GM18526 (cell line): ENCODE measurements around the gene H2BK1.

Source experiments
- POLR2A ChIP-seq: IDR thresholded peaks from 3 replicates; pipeline ENCODE4 v1.6.1; 2011; ENCODE audit not compliant: insufficient read length; ENCODE audit errors: extremely low read depth

Gene H2BK1

DNA sequence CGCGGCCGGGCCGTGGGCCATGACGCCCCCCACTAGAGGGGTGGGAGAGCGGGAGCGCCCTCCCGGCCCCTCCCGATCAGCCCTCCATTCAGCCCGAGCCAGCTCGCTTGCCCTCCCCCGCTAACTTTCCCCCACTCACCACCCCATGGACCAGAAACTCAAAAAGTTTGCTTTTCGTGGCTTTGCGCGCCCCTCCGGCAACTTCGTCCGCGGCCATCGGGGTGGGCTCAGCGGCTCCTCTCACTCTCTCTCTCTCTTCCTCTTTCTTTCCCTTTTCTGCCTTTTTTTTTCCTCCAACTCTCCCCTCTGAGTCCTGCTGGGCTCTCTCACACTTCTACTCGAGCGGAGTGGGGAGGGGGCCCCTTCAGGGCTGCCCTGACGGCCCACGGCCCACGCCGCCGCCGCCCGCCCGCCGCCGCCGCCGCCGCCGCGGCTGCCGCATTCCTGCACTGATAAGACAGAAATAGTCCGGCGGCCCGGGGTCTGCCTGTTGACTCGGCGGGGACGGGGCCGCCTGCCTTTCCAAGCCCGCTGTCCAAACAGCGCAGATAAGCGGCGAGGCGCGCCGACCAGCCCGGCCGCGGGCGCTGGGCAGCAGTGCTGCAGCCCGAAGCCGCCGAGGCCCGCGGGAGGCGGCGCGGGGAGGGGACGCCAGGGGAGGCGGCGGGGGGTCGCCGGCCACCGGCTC is 38.2 kb upstream of the H2BK1 start, which contains the start of gene SMARCD3:
Gene SMARCD3 (minus strand): TSS at position 349 of the 688 bp plus-strand sequence. CDS start 132 bp downstream, at position 217.
- no peak for TF ChIP-seq POLR2A

DNA sequence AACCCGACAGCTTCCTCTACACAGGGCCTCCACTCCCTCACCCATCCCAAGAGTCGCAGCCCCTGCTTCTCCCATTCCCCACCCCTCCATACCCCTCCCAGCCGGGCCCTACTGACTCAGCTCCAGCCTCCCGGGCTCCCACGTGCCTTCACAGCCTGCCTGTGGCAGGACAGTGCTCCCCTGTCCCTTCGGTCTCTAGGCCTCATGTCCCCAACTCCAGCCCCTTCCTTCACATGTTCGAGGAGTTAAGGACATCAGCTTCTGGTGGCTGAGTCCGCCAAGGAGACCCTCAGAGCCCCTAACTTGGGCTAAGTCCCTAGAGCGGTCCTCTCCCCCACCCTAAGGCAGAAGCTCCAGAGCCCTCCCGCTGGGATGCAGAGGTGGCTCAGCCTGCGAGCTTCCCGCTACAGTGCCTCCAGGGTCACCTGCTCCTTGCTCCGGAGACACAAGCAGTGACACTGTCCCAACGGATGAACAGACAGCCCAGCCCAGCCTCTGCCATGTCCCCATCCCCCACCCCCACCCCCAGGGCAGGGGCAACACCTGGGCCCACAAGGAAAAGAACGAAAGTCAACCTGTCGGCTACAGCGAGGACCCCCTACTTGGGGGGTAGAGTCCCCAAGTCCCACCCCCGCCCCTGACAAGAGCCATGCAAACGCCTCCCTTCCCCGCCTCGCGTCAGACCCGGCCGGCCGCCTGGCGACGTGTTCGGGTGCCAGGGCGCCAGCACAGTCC is 37.5 kb upstream of the H2BK1 start:
- TF ChIP-seq POLR2A, result no peak

DNA sequence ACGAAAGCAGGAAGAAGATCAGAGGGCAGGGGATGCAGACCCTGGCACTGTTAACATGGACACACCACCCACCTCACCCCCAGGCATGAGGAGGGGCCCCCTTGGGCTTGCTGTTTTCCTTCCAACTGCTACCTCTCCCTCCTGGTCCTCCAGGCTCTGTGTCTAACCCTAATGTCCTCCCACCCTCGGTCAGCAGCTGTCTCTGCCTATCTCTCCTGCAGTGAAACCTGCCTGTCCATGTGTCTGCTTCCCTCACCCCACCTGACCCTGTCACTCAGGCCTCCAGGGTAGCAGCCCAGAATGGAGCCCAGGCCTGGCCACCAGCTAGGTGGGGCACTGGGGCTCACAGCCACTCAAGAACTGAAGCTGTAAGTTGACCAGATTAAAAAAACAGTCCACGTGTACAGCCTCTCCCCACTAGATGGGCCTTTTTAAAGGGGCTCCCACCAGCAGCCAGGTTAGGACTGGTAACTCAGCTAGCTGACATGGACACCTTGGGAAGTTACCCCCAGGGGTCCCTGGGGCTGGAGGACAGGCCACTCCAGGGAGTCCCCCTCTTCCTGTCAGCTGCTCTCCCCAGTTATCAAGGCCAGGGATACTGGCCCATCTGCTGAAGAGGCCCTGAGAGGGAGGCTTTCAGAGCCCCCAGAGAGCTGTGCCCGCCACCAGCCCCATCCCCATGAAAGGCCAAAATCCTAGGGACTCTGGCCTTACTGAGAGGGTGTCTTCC is 36.7 kb upstream of the H2BK1 start:
- TF ChIP-seq POLR2A, result no peak

DNA sequence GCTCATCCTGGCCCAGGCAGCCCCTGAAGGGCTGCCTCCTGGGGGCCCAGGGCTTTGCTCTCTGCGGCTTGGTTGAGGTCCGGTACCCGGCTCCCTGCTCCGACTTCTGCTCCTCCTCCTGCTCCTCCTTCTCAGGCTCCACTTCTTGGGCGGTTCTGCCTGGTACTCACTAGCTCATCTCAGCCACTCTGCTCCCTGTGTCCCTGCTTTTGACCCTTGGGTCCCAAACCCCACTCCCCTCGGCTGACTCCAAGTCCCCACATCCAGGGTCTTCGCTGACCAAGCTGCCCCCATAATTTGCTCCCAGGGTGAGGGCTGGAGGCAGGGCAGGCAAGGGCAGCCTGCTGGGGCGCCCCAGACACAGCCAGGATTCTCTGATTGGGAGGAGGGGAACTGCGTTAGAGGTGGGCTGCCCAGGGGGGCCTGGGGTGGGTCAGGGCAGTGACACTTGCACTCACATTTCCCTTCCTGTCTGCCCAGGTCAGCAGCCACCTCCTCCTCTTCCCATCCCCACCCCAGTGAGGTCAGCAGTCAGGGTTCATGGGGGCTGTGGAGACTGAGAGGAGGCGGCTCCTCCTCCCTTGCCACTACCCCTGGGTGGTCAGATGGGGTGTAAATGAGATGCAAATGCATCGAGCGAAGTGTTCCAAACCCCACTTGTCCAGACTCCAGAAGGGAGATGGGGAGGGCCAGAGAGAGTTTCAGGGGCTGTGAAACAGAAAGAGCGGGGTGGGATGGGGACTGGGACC is 36.0 kb upstream of the H2BK1 start:
- no peak for TF ChIP-seq POLR2A

DNA sequence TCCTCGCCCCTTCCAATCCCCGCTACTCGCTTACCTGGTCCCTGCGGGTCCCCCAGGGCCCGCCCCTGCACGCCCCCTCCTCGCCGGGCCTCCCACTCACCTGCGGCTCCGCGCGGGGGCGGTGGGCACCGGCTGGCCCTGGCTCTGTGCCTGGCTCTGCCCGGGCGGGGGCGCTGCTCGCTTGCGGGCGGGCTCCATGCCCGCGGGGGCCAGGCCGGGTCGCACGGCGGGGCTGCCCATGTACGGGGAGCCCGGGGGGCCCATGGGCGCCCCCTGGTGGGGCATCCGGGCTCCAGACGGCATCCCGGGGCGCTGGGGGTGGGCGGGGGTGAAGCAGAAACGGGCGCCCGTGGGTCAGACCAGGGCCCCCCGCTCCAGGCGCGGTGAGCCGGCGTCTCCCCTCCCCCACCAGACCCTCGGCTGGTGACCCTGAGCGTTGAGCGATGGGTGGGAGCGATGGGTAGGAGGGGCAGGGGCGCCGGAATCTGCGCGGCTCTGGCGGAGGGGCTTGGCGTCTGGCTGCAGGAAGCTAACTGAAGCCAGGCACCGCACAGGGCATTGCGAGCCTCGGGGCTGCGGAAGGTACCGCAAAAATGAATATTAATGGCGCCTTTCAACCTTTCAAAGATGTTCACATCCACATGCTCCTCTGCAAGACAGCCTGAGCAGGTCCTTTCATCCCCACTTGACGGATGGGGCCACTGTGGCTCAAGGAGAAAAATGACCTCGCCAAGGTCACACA is 35.2 kb upstream of the H2BK1 start:
- TF ChIP-seq POLR2A, result no peak

DNA sequence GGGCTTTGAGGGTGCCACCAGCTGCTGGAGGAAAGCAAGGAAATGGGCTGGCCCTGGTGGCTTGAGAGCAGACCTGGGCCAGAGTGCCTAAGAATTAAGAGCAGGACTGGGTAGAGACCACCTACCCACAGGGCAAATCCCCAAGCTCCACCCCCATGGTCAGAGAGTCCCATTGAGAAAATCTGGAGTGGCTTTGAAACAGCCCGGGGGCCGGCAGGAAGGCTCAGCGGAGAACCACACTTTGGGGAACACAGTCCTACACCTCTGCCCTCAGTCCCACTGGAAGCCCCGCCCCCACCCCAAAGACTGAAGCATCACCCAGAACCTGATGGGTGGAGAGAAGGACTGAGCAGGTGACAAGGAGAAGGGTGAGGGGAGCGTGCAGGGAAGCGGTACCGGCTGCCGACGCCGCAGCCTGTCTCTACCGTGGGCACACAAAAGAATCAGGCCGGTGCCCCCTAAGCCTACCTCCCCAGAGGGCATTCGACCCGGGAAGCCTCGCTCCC is 34.6 kb upstream of the H2BK1 start:
- TF ChIP-seq POLR2A, result no peak

DNA sequence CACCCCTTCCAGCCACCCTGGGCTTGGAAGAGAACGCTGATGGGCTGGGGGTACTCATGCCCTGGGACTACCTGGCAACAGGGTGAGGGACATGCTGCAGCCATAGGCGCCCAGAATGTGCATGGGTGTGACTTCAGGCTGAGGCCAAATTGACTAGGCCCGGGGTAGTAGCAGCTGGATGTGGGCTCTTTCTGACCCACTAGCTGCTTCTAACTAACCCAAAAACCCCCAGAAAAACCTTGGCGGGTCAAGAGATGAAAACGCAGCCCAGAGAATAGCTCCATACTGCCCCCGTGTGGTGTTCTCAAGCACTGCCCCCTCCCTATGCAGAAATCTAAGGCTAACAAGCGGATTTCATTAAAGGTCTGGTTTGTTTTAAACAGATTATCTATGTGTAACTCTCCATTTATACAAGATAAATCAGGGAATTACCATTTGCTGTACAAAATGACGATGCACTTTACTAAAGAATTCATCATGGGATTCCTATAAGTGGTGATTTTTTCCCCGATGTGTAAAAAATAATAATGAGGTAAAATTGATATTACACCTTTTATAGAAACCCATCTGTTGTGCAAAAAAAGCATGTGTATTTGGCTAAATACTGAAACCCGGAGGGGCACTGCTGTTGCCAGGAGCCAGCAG is 34.0 kb upstream of the H2BK1 start:
- no peak for TF ChIP-seq POLR2A

DNA sequence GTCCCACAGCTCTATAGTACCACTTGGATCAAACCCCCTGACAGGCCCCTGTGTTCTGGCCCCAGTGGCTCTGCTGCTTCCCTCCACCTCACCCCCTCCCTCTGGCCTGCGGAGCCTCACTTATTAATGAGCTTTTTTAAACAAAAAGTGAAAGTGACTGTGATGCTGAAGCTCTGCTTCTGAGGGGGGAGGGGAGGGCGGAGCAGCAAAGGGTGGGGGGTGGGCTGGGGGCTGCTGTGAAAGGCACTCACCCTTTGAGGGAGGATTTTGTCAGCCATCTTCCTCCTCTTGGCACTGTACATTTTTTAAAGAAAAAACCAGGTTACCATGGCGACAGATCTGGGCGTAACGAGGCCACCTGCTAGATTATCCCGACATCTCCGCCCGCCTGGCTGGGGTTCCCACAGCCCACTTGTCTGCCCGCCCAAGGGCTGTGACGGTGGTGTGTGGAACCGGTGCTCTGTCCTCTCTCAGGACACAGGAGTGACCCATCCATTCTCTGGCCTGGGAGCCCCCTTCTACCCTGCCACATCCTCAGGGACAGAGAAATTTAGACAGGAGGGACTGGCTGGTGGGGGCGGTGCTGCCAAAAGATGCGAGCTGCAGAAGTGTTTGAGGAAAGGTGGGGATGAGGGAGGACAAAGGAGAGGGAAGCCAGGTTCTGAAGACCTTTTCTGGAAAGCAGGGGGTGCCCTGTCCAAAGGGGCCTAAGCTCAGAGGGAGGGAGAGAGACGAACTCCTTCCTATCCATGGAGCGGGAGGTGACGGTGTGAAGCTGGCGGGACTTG is 33.3 kb upstream of the H2BK1 start:
- TF ChIP-seq POLR2A, result no peak

DNA sequence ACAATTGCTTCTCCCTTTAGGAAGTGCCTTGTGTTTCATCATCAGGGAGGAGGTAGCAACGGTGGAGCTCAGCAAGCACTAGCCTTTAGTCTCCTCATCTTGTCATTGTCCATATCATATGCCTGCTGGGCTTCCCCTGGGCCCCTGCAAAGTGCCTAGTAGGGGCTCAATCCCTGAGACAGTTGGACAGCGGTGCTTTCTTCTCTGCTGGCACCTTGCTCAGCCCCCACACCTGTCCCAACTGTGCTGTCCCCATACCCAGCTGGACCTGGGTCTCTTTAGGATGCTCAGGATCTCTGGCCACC is 32.7 kb upstream of the H2BK1 start:
- no peak for TF ChIP-seq POLR2A

DNA sequence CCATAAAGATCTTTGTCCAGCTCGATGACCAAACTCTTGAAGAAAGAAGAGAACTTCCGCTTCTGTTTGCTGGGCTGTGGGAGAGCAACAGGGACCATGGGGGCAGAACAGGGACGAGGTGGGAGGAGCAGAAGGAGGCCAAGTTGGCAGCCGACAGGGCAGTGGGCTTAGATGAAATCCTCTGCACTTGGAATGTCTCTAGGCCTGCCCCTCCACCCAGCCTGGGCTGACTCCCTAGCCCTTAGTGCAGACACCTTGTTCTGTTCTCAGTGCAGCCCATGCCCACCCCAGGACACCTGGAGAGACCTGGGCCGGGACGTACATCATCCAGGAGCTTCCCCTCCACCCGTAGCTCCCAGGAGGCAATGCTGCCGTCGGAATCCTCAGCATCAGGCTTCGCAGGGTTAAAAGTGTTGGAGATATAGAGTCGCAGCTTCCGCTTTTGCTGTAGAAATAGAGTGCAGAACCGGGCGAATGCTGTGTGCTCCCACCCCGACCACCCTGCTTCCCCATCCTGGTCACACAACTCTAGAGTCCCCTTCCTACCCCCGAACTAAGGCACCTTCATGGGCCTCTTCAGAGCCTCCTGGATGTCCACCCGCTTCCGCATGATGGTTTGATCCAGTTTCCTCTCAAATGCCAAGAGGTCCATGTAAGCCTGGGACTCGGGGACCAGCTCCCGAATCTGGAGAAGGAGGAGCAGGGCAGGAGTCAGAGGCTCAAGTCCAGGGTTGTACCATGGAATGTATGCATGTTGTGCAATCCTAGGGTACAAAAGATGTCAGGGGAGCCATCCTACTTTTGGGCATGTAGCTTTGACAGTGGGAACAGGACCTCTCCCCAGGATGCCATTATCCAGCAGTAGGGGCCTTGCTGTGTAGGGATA is 32.1 kb upstream of the H2BK1 start:
- TF ChIP-seq POLR2A, result no peak

DNA sequence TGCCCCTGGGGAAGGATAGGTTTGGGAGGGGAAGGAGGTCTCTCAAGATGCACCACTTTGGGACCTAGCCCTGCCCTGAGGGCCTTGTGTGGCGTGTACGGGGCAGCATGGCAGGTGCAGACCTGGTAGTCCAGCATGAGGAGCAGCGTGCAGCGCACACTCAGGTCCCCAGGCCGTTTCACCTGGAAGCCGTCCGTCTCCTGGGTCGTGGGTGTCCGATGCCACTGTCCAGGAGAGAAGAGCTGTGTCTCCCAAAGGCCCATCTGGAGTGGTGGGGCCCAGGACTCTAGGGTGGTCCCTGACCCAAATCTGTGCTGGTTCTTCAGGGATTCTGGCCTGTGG is 31.4 kb upstream of the H2BK1 start:
- TF ChIP-seq POLR2A, result no peak

DNA sequence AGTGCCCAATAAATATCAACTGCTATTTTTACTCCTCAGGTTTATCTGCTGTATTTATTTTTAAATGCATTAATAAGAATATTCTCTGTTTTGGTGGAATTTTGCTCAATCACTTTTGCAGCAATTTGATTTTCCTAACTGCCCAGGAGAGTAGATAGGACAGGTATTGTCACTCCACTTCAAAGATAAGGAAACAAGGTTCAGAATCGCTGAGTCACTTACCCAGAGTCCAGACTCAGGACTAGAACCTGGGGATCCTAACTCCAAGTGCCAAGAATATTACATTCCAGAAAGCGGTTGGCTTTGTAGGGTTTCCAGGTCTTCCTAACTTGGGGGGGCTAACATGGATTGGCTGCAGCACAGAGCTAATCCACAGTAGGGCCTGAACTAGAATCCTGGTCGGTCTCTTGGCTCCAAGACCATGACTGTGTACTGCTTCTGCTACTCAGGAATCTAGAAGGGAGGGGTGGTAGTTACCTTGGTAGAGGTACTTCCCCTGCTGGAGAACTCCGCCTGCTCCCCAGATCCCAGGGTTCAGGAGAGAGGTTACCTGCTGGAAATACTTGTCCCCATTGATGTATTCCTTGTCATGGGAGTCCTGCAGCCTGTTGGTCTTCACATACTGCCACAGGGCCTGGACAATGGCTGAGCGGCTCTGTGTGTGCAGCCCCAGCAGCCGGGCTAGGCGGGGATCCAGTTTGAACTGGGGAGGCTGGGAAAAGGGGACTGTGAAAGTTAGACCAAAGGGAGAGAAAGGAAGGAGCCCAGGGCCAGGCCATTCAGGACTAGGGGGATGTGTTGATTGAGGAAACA is 30.9 kb upstream of the H2BK1 start:
- no peak for TF ChIP-seq POLR2A

DNA sequence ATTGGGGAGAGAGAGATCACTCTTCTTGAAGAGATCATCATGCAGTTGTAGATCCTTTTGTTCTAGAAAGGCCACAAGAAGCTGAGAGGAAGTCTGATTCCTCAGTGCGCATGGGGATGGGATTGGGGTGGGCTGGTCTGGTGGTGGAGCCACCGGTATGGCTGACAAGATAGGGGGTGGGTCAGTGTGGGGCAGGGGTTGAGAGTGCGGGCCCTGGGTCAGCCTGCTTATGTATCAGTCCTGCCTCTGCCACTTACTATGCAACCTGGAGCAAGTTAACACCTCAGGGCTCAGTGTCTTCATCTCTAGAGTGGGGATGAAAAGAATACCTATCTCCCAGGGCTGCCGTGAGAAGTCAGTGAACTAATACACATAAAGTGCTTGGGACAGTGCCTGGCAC is 30.2 kb upstream of the H2BK1 start:
- TF ChIP-seq POLR2A, result no peak
